ENCODE results near the gene ERLIN1. TPM values are rescaled to one million over a fixed set of nuclear protein-coding genes. Genes with fewer than 3 reads are reported as not detected.

ERLIN1 gene
- 10.6 TPM for total RNA-seq

GRCh38 chr10:100185364-100186252, at the start of gene ERLIN1:
Gene ERLIN1 (minus strand): TSS chr10:100186029. CDS start chr10:100185626, 403 bp downstream.
- DNase-seq (ENCODE audit: low spot score in 2 of 2) (peak; percentile 86 to 90), FAIRE-seq (no peak)

- no peak for FAIRE-seq
- no peak for DNase-seq (ENCODE audit: low spot score in 2 of 2)
These were observed 46.3 kb upstream of the ERLIN1 start for GRCh38 chr10:100232101-100232500.

GRCh38 chr10:100229819-100230422, 44.1 kb upstream of the ERLIN1 start:
- FAIRE-seq (no peak), DNase-seq (ENCODE audit: low spot score in 2 of 2) (no peak)

- DNase-seq (ENCODE audit: low spot score in 2 of 2) (no peak), FAIRE-seq (no peak)
These were observed 38.0 kb upstream of the ERLIN1 start for GRCh38 chr10:100223879-100224278.

GRCh38 chr10:100222529-100222928, 36.7 kb upstream of the ERLIN1 start:
- FAIRE-seq, result no peak

GRCh38 chr10:100216006-100216405, 30.2 kb upstream of the ERLIN1 start:
- FAIRE-seq, result no peak

More at GRCh38 chr10:100222529-100222928, 36.7 kb upstream of the ERLIN1 start:
- no peak for DNase-seq (ENCODE audit: low spot score in 2 of 2)

GRCh38 chr10:100209303-100209702, 23.5 kb upstream of the ERLIN1 start:
- DNase-seq (ENCODE audit: low spot score in 2 of 2) (no peak), FAIRE-seq (no peak)

More at GRCh38 chr10:100216006-100216405, 30.2 kb upstream of the ERLIN1 start:
- DNase-seq (ENCODE audit: low spot score in 2 of 2), result no peak

GRCh38 chr10:100208276-100208675, 22.4 kb upstream of the ERLIN1 start:
- FAIRE-seq (no peak), DNase-seq (ENCODE audit: low spot score in 2 of 2) (no peak)

GRCh38 chr10:100204370-100204769, 18.5 kb upstream of the ERLIN1 start:
- FAIRE-seq (no peak), DNase-seq (ENCODE audit: low spot score in 2 of 2) (no peak)

GRCh38 chr10:100201549-100201948, 15.7 kb upstream of the ERLIN1 start:
- FAIRE-seq (no peak), DNase-seq (ENCODE audit: low spot score in 2 of 2) (no peak)

GRCh38 chr10:100194711-100195110, 8.9 kb upstream of the ERLIN1 start:
- FAIRE-seq, result no peak
- no peak for DNase-seq (ENCODE audit: low spot score in 2 of 2)

- no peak for DNase-seq (ENCODE audit: low spot score in 2 of 2)
These were observed 6.5 kb upstream of the ERLIN1 start for GRCh38 chr10:100192350-100192749.

GRCh38 chr10:100186253-100187212, 704 bp upstream of the ERLIN1 start:
- DNase-seq (ENCODE audit: low spot score in 2 of 2), result peak in 1 of 2 donors; percentile 25
- no peak for FAIRE-seq

More at GRCh38 chr10:100192350-100192749, 6.5 kb upstream of the ERLIN1 start:
- no peak for FAIRE-seq

GRCh38 chr10:100184840-100185239, 989 bp downstream of the ERLIN1 start:
- FAIRE-seq (no peak), DNase-seq (ENCODE audit: low spot score in 2 of 2) (no peak)

GRCh38 chr10:100184426-100184825, 1.4 kb downstream of the ERLIN1 start:
- DNase-seq (ENCODE audit: low spot score in 2 of 2), result no peak
- FAIRE-seq, result no peak

- no peak for DNase-seq (ENCODE audit: low spot score in 2 of 2)
- FAIRE-seq, result no peak
These were observed 2.3 kb downstream of the ERLIN1 start for GRCh38 chr10:100183481-100183880.

- FAIRE-seq (no peak), DNase-seq (ENCODE audit: low spot score in 2 of 2) (no peak)
These were observed 2.9 kb downstream of the ERLIN1 start for GRCh38 chr10:100182908-100183307.

- DNase-seq (ENCODE audit: low spot score in 2 of 2), result no peak
- FAIRE-seq, result no peak
These were observed 3.5 kb downstream of the ERLIN1 start for GRCh38 chr10:100182281-100182680.

- DNase-seq (ENCODE audit: low spot score in 2 of 2), result no peak
- no peak for FAIRE-seq
These were observed 10.0 kb downstream of the ERLIN1 start for GRCh38 chr10:100175875-100176274.
